Prostate gland (tissue), 2 donors: Measurements from ENCODE around the gene SOHLH1.

Experiments used
- CTCF ChIP-seq, 4 experiments: fragments of 200-600 bp in 2 of 4; fragments of 450-650 bp in 2 of 4; sonication (generic) in 2 of 4; IDR thresholded peaks; 1 replicate in 3 of 4; 2 replicates in 1 of 4; pipeline ENCODE4 v1.5.1; 2016 to 2019; ENCODE audit warnings: antibody characterized with exemption in 4 of 4, mild to moderate bottlenecking in 2 of 4, moderate library complexity in 2 of 4
- POLR2A ChIP-seq: fragments of 450-650 bp; IDR thresholded peaks from one replicate; pipeline ENCODE4 v1.6.1; 2016; ENCODE audit warnings: antibody characterized with exemption, mild to moderate bottlenecking

GRCh38 chr9:135670721-135671590 is 28.3 kb downstream of the SOHLH1 start:
- TF ChIP-seq CTCF (IDR thresholded peaks at IDR 0.05) (no peak), POLR2A (no peak)
